HG03442 (cell line): Measurements from ENCODE around the gene CDC42EP5.
A peak's percentile ranks its signal among the peaks of the same experiment; 100 is the strongest.
"Not testable (repeated sequence)": the region's sequence is repeated elsewhere in the genome, so short reads cannot be mapped to it uniquely, and the experiment has no call there.

ENCODE experiments used
- ATAC-seq: cut with Tn5 transposase; IDR thresholded peaks from one replicate; pipeline ENCODE4 v1.9.1; 2021; ENCODE audit warnings: mild to moderate bottlenecking, moderate library complexity; ENCODE audit not compliant: unreplicated experiment

Gene CDC42EP5

GRCh38 chr19:54473071-54473891, at the start of gene CDC42EP5:
Gene CDC42EP5, minus strand, starts transcription at chr19:54473296. Its CDS starts 7,749 bp downstream, at chr19:54465547.
- no peak for ATAC-seq

GRCh38 chr19:54521860-54522513, 48.9 kb upstream of the CDC42EP5 start:
- ATAC-seq, result no peak

GRCh38 chr19:54521022-54521859, 48.1 kb upstream of the CDC42EP5 start:
- ATAC-seq, result no peak

GRCh38 chr19:54518844-54519243, 45.7 kb upstream of the CDC42EP5 start:
- peak; percentile 61 for ATAC-seq

- ATAC-seq, result no peak
Observed at GRCh38 chr19:54517483-54517882, 44.4 kb upstream of the CDC42EP5 start.

- ATAC-seq, result no peak
Observed at GRCh38 chr19:54515156-54515555, 42.1 kb upstream of the CDC42EP5 start.

- not testable (repeated sequence) for ATAC-seq
Observed at GRCh38 chr19:54509200-54509940, 36.3 kb upstream of the CDC42EP5 start.

GRCh38 chr19:54508487-54508886, 35.4 kb upstream of the CDC42EP5 start:
- ATAC-seq, result not testable (repeated sequence)

- ATAC-seq, result no peak
Observed at GRCh38 chr19:54507824-54508223, 34.7 kb upstream of the CDC42EP5 start.

GRCh38 chr19:54507038-54507717, 34.1 kb upstream of the CDC42EP5 start:
- not testable (repeated sequence) for ATAC-seq

- no peak for ATAC-seq
Observed at GRCh38 chr19:54506079-54506478, 33.0 kb upstream of the CDC42EP5 start.

GRCh38 chr19:54505542-54505941, 32.4 kb upstream of the CDC42EP5 start:
- not testable (repeated sequence) for ATAC-seq

GRCh38 chr19:54502518-54503048, 29.5 kb upstream of the CDC42EP5 start, which contains the start of gene LAIR2:
Gene LAIR2, plus strand, starts transcription at chr19:54502831. Its CDS starts 88 bp downstream, at chr19:54502919.
- ATAC-seq, result no peak

GRCh38 chr19:54498451-54498772, 25.3 kb upstream of the CDC42EP5 start:
- ATAC-seq, result not testable (repeated sequence)

- ATAC-seq, result not testable (repeated sequence)
Observed at GRCh38 chr19:54497747-54498450, 24.8 kb upstream of the CDC42EP5 start.

GRCh38 chr19:54495284-54495683, 22.2 kb upstream of the CDC42EP5 start:
- ATAC-seq, result not testable (repeated sequence)

GRCh38 chr19:54493967-54494585, 21.0 kb upstream of the CDC42EP5 start:
- ATAC-seq, result no peak

- not testable (repeated sequence) for ATAC-seq
Observed at GRCh38 chr19:54493056-54493455, 20.0 kb upstream of the CDC42EP5 start.

GRCh38 chr19:54492568-54492967, 19.5 kb upstream of the CDC42EP5 start:
- ATAC-seq, result no peak
